Measurements from ENCODE around the gene KMT2C. TPM values are rescaled to one million over a fixed set of nuclear protein-coding genes. Genes with fewer than 3 reads are reported as not detected.
A peak's percentile ranks its signal among the peaks of the same experiment; 100 is the strongest.

The KMT2C gene
- total and polyA plus RNA-seq, 4 experiments from 2014 or later, result 2.7 to 129 (median 74.5) TPM

DNA sequence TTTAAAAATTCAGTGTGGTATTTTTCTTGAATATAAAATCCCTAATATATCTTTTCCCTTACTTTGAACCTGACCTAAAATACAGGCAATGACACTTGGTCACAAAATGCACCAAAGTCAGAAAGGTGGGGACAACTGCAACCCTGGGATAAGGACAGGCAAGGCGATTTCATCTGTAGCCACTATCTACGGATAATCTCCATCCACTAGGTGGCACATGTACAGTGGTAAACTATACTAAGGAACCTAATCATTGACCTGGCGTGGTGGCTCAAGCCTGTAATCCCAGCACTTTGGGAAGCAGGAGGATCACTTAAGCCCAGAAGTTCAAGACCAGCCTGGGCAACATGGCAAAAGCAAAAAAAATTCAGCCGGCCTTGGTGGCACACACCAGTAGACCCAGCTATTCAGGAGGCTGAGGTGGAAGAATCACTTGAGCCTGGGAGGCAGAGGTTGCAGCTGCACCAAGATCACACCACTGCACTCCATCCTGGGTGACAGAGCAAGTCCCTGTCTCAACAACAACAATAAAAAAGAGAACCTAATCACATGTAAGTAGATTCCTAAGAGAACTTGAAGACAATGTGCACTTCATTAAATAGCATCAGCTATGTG lies 98.9 kb downstream of the KMT2C start:
- peak; percentile 30 to 45 (median 38) for DNase-seq
- intact Hi-C loops (cut with micrococcal nuclease), result loop anchor here (1.0 to 10.0 kb wide), 5 partner anchors 98 to 370 kb away; partner anchors contain the start of gene XRCC2
- POLR2A ChIA-PET (ENCODE audit: partially characterized antibody), result interaction anchor here (1.6 to 2.1 kb wide), 3 partner anchors 97 to 127 kb away, joined by 4 to 13 read pairs (median 7); partner anchors contain the start of gene KMT2C
- H3K4me1 Mint-ChIP-seq, result peaks cover 37 to 61% (median 49%) of the 10 kb centered on the region in 4 donors
- peaks cover 0 to 2% (median 0%) of the 10 kb centered on the region in 8 donors for H3K9me3 Mint-ChIP-seq
- no peaks in the 10 kb centered on the region for H3K27me3 ChIP-seq (ENCODE audit: insufficient read depth, low read length)
- peak overlapping the region; percentile 17 to 89 (median 80) for H3K4me3 Mint-ChIP-seq
- no peak overlapping the region for H3K4me3 ChIP-seq (ENCODE audit: low read length in 2 of 2)
- no peaks in the 10 kb centered on the region for H3K9me3 ChIP-seq (ENCODE audit: control insufficient read depth in 1 of 2, low read length in 2 of 2)
- no peaks in the 10 kb centered on the region for H3K36me3 Mint-ChIP-seq
- CTCF ChIA-PET (ENCODE audit: partially characterized antibody), result interaction anchor here (0.7 to 5.7 kb wide), 26 partner anchors 9 to 417 kb away, joined by 3 to 56 read pairs (median 4); no protein-coding TSS in a partner anchor
- H3K4me1 ChIP-seq (ENCODE audit: insufficient read depth, low read length), result peaks cover 35% of the 10 kb centered on the region
- H3K27me3 Mint-ChIP-seq, result no peaks in the 10 kb centered on the region
- H3K27ac ChIP-seq (ENCODE audit: low read depth, low read length), result peak overlapping the region; percentile 19
- no peaks in the 10 kb centered on the region for H3K36me3 ChIP-seq (ENCODE audit: insufficient read depth, low read length)
- peak overlapping the region; percentile 71 to 91 (median 77) for H3K27ac Mint-ChIP-seq

DNA sequence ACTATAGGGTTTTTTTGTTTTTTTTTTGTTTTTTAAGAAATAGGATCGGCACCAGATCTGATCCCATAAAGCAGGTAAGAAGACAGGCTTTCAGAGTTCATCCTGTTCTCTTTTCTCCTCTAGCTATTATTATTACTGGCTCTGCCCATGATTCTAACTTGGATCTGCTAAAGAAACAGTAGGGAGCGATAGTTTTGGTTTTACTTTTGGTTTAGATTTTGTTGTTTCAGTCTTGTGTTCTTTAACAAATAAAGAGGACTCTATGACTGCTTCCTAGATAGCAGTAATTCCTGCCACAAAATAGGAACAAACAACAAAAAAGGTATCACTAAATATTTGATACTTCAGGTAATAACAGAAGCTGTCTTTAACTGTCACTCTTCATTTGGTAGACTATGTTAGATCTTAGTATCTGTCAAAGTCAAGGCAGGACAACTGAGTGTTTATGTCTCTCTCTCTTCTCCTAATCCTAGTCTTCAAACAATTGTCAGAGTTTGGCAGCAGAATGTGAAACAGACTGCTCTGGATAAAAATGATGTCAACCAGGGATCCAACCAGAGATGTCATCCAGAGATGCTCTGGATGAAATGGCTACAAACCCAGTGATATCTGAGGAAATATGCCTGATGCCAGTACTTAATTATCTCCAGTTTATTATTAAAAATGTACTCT lies 99.8 kb downstream of the KMT2C start:
- H3K4me1 ChIP-seq (ENCODE audit: insufficient read depth, low read length), result peaks cover 32% of the 10 kb centered on the region
- no peaks in the 10 kb centered on the region for H3K36me3 ChIP-seq (ENCODE audit: insufficient read depth, low read length)
- H3K27me3 Mint-ChIP-seq, result no peaks in the 10 kb centered on the region
- peak overlapping the region; percentile 68 to 91 (median 81) for H3K27ac Mint-ChIP-seq
- POLR2A ChIA-PET (ENCODE audit: partially characterized antibody), result interaction anchor here (1.6 to 2.1 kb wide), 3 partner anchors 97 to 128 kb away, joined by 4 to 13 read pairs (median 7); partner anchors contain the start of gene KMT2C
- H3K27ac ChIP-seq (ENCODE audit: low read depth, low read length), result peak overlapping the region; percentile 19
- no peaks in the 10 kb centered on the region for H3K36me3 Mint-ChIP-seq
- peak overlapping the region in 1 of 2 donors; percentile 44 for H3K4me3 ChIP-seq (ENCODE audit: low read length in 2 of 2)
- intact Hi-C loops (cut with micrococcal nuclease), result loop anchor here (1.0 to 10.0 kb wide), 5 partner anchors 99 to 371 kb away; partner anchors contain the start of gene XRCC2
- H3K9me3 Mint-ChIP-seq, result peaks cover 0 to 2% (median 0%) of the 10 kb centered on the region in 8 donors
- H3K4me1 Mint-ChIP-seq, result peaks cover 33 to 57% (median 47%) of the 10 kb centered on the region in 4 donors
- no peaks in the 10 kb centered on the region for H3K9me3 ChIP-seq (ENCODE audit: control insufficient read depth in 1 of 2, low read length in 2 of 2)
- no peaks in the 10 kb centered on the region for H3K27me3 ChIP-seq (ENCODE audit: insufficient read depth, low read length)
- peak overlapping the region; percentile 69 to 89 (median 82) for H3K4me3 Mint-ChIP-seq
- peak in 4 of 5 donors; percentile 12 to 34 (median 26) for DNase-seq
- CTCF ChIA-PET (ENCODE audit: partially characterized antibody), result interaction anchor here (0.7 to 5.7 kb wide), 19 partner anchors 8 to 418 kb away, joined by 3 to 56 read pairs (median 4); no protein-coding TSS in a partner anchor

DNA sequence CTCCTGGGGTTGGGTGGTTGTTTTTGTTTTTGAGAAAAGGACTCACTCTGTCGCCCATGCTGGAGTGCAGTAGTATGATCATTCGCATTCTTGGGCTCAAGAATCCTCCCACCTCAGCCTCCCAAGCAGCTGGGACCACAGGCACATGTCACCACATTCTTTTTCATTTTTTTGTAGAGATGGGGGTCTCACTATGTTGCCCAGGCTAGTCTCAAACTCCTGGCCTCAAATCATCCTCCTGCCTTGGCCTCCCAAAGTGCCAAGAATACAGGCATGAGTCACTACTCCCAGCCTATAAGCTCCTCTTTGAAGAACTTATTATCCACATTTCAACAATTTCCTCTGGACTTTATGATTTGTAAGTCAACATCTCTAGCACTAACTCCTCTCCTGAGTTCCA lies 102.7 kb downstream of the KMT2C start:
- Histone ChIP-seq H3K4me1 (ENCODE audit: insufficient read depth, low read length) (peaks cover 23% of the 10 kb centered on the region), H3K9me3 (ENCODE audit: control insufficient read depth in 1 of 2, low read length in 2 of 2) (no peaks in the 10 kb centered on the region), H3K4me3 (ENCODE audit: low read length in 2 of 2) (no peak overlapping the region), H3K27me3 (ENCODE audit: insufficient read depth, low read length) (no peaks in the 10 kb centered on the region), H3K27ac (ENCODE audit: low read depth, low read length) (no peak overlapping the region), H3K36me3 (ENCODE audit: insufficient read depth, low read length) (peaks cover 12% of the 10 kb centered on the region)
- Mint-ChIP-seq H3K4me1 (peaks cover 43 to 69% (median 52%) of the 10 kb centered on the region in 4 donors), H3K36me3 (peaks cover 17 to 23% of the 10 kb centered on the region in 2 donors), H3K9me3 (peaks cover 0 to 2% (median 0%) of the 10 kb centered on the region in 8 donors), H3K4me3 (peak overlapping the region in 1 of 8 donors; percentile 27), H3K27me3 (no peaks in the 10 kb centered on the region), H3K27ac (peak overlapping the region in 2 of 7 donors; percentile 14 to 38)
- no peak for DNase-seq
- ChIA-PET POLR2A (ENCODE audit: partially characterized antibody) (no interaction called here), CTCF (ENCODE audit: partially characterized antibody) (interaction anchor here (1.2 to 5.7 kb wide), 3 partner anchors 19 to 374 kb away, joined by 3 to 56 read pairs (median 5); no protein-coding TSS in a partner anchor)
- intact Hi-C loops (cut with micrococcal nuclease), result loop anchor here (10.0 kb wide), 1 partner anchor 342 kb away; the partner anchor contains the start of gene XRCC2

DNA sequence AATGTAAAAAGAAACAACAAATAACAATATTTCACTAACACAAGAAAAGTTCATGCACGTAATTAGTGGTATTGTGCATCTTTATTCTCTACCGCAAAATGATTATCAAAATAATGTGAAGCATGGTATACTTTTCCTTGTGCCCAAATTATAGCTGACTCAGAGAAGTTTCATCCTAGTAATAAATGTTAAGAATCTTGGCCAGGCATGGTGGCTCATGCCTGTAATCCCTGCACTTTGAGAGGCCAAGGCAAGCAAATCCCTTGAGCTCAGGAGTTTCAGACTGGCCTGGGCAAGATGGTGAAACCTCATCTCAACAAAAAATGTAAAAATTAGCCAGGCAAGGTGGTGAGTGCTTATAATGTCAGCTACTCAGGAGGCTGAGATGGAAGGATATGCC lies 105.0 kb downstream of the KMT2C start:
- no peak for DNase-seq
- no peak overlapping the region for H3K4me3 ChIP-seq (ENCODE audit: low read length in 2 of 2)
- peak overlapping the region in 2 of 7 donors; percentile 35 to 66 for H3K27ac Mint-ChIP-seq
- CTCF ChIA-PET (ENCODE audit: partially characterized antibody), result interaction anchor here (0.6 to 1.7 kb wide), 2 partner anchors 10 to 447 kb away, joined by 3 to 5 read pairs; no protein-coding TSS in a partner anchor
- H3K27me3 Mint-ChIP-seq, result no peaks in the 10 kb centered on the region
- H3K27ac ChIP-seq (ENCODE audit: low read depth, low read length), result no peak overlapping the region
- no peaks in the 10 kb centered on the region for H3K27me3 ChIP-seq (ENCODE audit: insufficient read depth, low read length)
- no peaks in the 10 kb centered on the region for H3K9me3 ChIP-seq (ENCODE audit: control insufficient read depth in 1 of 2, low read length in 2 of 2)
- peaks cover 18% of the 10 kb centered on the region for H3K36me3 ChIP-seq (ENCODE audit: insufficient read depth, low read length)
- intact Hi-C loops (cut with micrococcal nuclease), result loop anchor here (10.0 kb wide), 1 partner anchor 344 kb away; the partner anchor contains the start of gene XRCC2
- peaks cover 0 to 2% (median 0%) of the 10 kb centered on the region in 8 donors for H3K9me3 Mint-ChIP-seq
- H3K4me1 Mint-ChIP-seq, result peaks cover 31 to 50% (median 36%) of the 10 kb centered on the region in 4 donors
- no peak overlapping the region for H3K4me3 Mint-ChIP-seq
- peaks cover 7% of the 10 kb centered on the region for H3K4me1 ChIP-seq (ENCODE audit: insufficient read depth, low read length)
- POLR2A ChIA-PET (ENCODE audit: partially characterized antibody), result interaction anchor here (0.5 kb wide), 1 partner anchor 98 kb away, joined by 4 read pairs; no protein-coding TSS in a partner anchor
- peaks cover 19 to 28% of the 10 kb centered on the region in 2 donors for H3K36me3 Mint-ChIP-seq

DNA sequence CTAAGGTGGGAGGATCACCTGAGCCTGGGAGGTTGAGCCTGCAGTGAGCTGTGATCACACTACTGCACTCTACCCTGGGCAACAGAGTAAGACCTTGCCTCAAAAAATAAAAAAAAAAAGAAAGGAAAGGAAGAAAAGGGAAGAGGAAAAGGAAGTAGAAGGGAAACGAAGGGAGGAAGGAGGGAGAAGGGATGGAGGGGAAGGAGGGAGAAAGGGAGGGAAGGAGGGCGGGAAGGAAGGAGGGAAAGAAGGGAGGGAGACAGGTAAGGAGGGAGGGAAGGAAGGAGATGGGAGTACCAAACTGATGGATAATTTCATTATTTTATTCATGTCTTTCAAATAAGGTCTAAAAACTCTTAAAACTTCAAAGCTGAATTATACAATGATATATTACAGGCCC lies 106.3 kb downstream of the KMT2C start:
- H3K36me3 Mint-ChIP-seq, result peaks cover 19 to 31% of the 10 kb centered on the region in 2 donors
- intact Hi-C loops (cut with micrococcal nuclease), result no loop called here
- H3K27me3 Mint-ChIP-seq, result no peaks in the 10 kb centered on the region
- H3K4me1 Mint-ChIP-seq, result peaks cover 26 to 40% (median 28%) of the 10 kb centered on the region in 4 donors
- H3K9me3 Mint-ChIP-seq, result peaks cover 0 to 2% (median 0%) of the 10 kb centered on the region in 8 donors
- peak overlapping the region in 1 of 7 donors; percentile 79 for H3K27ac Mint-ChIP-seq
- DNase-seq, result no peak
- ChIA-PET POLR2A (ENCODE audit: partially characterized antibody) (no interaction called here), CTCF (ENCODE audit: partially characterized antibody) (interaction anchor here (1.2 kb wide), 1 partner anchor 377 kb away, joined by 3 read pairs; no protein-coding TSS in a partner anchor)
- Histone ChIP-seq H3K4me1 (ENCODE audit: insufficient read depth, low read length) (no peaks in the 10 kb centered on the region), H3K9me3 (ENCODE audit: control insufficient read depth in 1 of 2, low read length in 2 of 2) (no peaks in the 10 kb centered on the region), H3K36me3 (ENCODE audit: insufficient read depth, low read length) (peaks cover 18% of the 10 kb centered on the region), H3K27me3 (ENCODE audit: insufficient read depth, low read length) (no peaks in the 10 kb centered on the region), H3K27ac (ENCODE audit: low read depth, low read length) (no peak overlapping the region), H3K4me3 (ENCODE audit: low read length in 2 of 2) (no peak overlapping the region)
- no peak overlapping the region for H3K4me3 Mint-ChIP-seq

DNA sequence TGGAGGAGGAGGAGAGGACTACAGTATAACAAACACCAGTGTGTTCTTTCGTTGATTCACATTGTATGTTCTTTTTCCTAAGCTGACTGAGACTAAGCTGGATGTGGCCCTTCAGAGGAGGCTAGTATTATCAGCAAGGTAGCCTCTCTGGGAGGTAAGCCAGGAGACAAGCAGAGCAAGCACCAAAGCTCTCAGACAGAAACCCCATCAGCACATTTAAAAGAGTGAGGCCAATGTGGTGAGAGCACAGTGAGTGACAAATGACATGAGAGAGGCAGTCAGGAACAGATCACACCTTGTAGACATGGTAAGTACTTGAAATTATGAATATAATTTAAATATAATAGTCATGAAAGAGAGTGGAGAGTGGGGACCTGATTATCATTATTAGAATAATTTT lies 107.6 kb downstream of the KMT2C start:
- H3K4me1 ChIP-seq (ENCODE audit: insufficient read depth, low read length), result no peaks in the 10 kb centered on the region
- intact Hi-C loops (cut with micrococcal nuclease), result no loop called here
- H3K27ac Mint-ChIP-seq, result no peak overlapping the region
- H3K9me3 Mint-ChIP-seq, result peaks cover 0 to 2% (median 0%) of the 10 kb centered on the region in 8 donors
- no peak overlapping the region for H3K4me3 Mint-ChIP-seq
- no peaks in the 10 kb centered on the region for H3K9me3 ChIP-seq (ENCODE audit: control insufficient read depth in 1 of 2, low read length in 2 of 2)
- peaks cover 25 to 36% (median 28%) of the 10 kb centered on the region in 4 donors for H3K4me1 Mint-ChIP-seq
- CTCF ChIA-PET (ENCODE audit: partially characterized antibody), result interaction anchor here (1.1 kb wide), 1 partner anchor 8 kb away, joined by 4 read pairs; no protein-coding TSS in a partner anchor
- peaks cover 18% of the 10 kb centered on the region for H3K36me3 ChIP-seq (ENCODE audit: insufficient read depth, low read length)
- H3K27ac ChIP-seq (ENCODE audit: low read depth, low read length), result no peak overlapping the region
- no peaks in the 10 kb centered on the region for H3K27me3 Mint-ChIP-seq
- H3K36me3 Mint-ChIP-seq, result peaks cover 25 to 34% of the 10 kb centered on the region in 2 donors
- H3K27me3 ChIP-seq (ENCODE audit: insufficient read depth, low read length), result no peaks in the 10 kb centered on the region
- DNase-seq, result no peak
- POLR2A ChIA-PET (ENCODE audit: partially characterized antibody), result no interaction called here
- no peak overlapping the region for H3K4me3 ChIP-seq (ENCODE audit: low read length in 2 of 2)
